Measurements from ENCODE around the gene SOX18.

The SOX18 gene

GRCh38 chr20:64082126-64082731, 32.8 kb upstream of the SOX18 start:
- intact Hi-C loops (cut with DNase I) = no loop called here
- DNase-seq = no peak

GRCh38 chr20:64081624-64081964, 32.2 kb upstream of the SOX18 start:
- intact Hi-C loops (cut with DNase I) = no loop called here

GRCh38 chr20:64080813-64081623, 31.6 kb upstream of the SOX18 start:
- DNase-seq = no peak
- intact Hi-C loops (cut with DNase I) = no loop called here

More at GRCh38 chr20:64081624-64081964, 32.2 kb upstream of the SOX18 start:
- no peak for DNase-seq

- DNase-seq = no peak
- intact Hi-C loops (cut with DNase I) = no loop called here
Observed at GRCh38 chr20:64080013-64080812, 30.8 kb upstream of the SOX18 start, which contains the start of gene OPRL1. TSS of gene OPRL1 (plus strand) at chr20:64080082. CDS start at chr20:64092721, 12,639 bp downstream.

- peak in 36 of 42 donors; percentile 27 to 79 (median 65) for DNase-seq
- intact Hi-C loops (cut with DNase I) = no loop called here
Observed at GRCh38 chr20:64079273-64080012, 30.0 kb upstream of the SOX18 start, which contains the start of gene RGS19. TSS of gene RGS19 (minus strand) at chr20:64079518. CDS start at chr20:64076886, 2,632 bp downstream.

GRCh38 chr20:64078934-64079272, 29.5 kb upstream of the SOX18 start:
- intact Hi-C loops (cut with DNase I) = no loop called here
- no peak for DNase-seq

GRCh38 chr20:64077876-64078551, 28.6 kb upstream of the SOX18 start:
- intact Hi-C loops (cut with DNase I) = no loop called here
- DNase-seq = peak in 2 of 42 donors; percentile 39 to 53

- intact Hi-C loops (cut with DNase I) = no loop called here
- no peak for DNase-seq
Observed at GRCh38 chr20:64077541-64077875, 28.1 kb upstream of the SOX18 start.

- intact Hi-C loops (cut with DNase I) = no loop called here
- DNase-seq = peak in 11 of 42 donors; percentile 22 to 61 (median 53)
Observed at GRCh38 chr20:64077094-64077493, 27.7 kb upstream of the SOX18 start.

GRCh38 chr20:64076061-64076997, 26.9 kb upstream of the SOX18 start:
- DNase-seq = no peak
- intact Hi-C loops (cut with DNase I) = no loop called here

- no peak for DNase-seq
- intact Hi-C loops (cut with DNase I) = no loop called here
Observed at GRCh38 chr20:64075556-64075955, 26.1 kb upstream of the SOX18 start.

GRCh38 chr20:64074963-64075362, 25.5 kb upstream of the SOX18 start:
- no peak for DNase-seq
- intact Hi-C loops (cut with DNase I) = no loop called here

- intact Hi-C loops (cut with DNase I) = no loop called here
- DNase-seq = no peak
Observed at GRCh38 chr20:64074184-64074789, 24.8 kb upstream of the SOX18 start.

- intact Hi-C loops (cut with DNase I) = no loop called here
- no peak for DNase-seq
Observed at GRCh38 chr20:64073476-64074183, 24.2 kb upstream of the SOX18 start.

GRCh38 chr20:64072498-64073063, 23.1 kb upstream of the SOX18 start:
- intact Hi-C loops (cut with DNase I) = no loop called here
- no peak for DNase-seq
